Right cardiac atrium (tissue), 5 donors: Measurements from ENCODE around the gene KIAA0753. TPM values are rescaled to one million over a fixed set of nuclear protein-coding genes. Genes with fewer than 3 reads are reported as not detected.

Source experiments
- ATAC-seq, 2 donors: fragments of 200-7000 bp; cut with Tn5 transposase; one replicate each; pipeline versions ENCODE4 v1.8.0 to v1.9.1; 2020; ENCODE audit warnings: moderate library complexity in 2 of 2, mild to moderate bottlenecking in 1 of 2
- DNase-seq, 3 donors: peaks; one replicate each; pipeline ENCODE4 v3.0.0-alpha.2; 2020
- H3K27ac ChIP-seq: one replicate; pipeline ENCODE4 v1.5.1; 2013; ENCODE audit warnings: mild to moderate bottlenecking, low read length, control low read depth, moderate library complexity
- H3K27me3 ChIP-seq: one replicate; pipeline ENCODE4 v1.6.1; 2013; ENCODE audit not compliant: control insufficient read depth, insufficient read depth
- H3K4me1 ChIP-seq: one replicate; pipeline ENCODE4 v1.6.1; 2013; ENCODE audit warnings: low read length; ENCODE audit not compliant: control insufficient read depth, insufficient read depth
- H3K4me3 ChIP-seq: one replicate; pipeline ENCODE4 v1.5.1; 2013; ENCODE audit warnings: low read length, control low read depth
- H3K9me3 ChIP-seq: one replicate; pipeline ENCODE4 v1.6.1; 2013; ENCODE audit warnings: low read length; ENCODE audit not compliant: control insufficient read depth
- WGBS: extraction: QIAGEN DNeasy Blood & Tissue Kit; methylation state at CpG from one replicate; pipeline ENCODE4 v1.1.7; 2013; 5-methylcytosine and 5-hydroxymethylcytosine counted together
- intact Hi-C, 4 donors: fragments of 100-400 bp; cut with DNase I; formaldehyde crosslinking; loops; one replicate each; pipeline versions ENCODE4 v1.11.0 to v1.14.0; 2022 to 2023
- polyA plus RNA-seq: library from polyadenylated mRNA; stranded (reverse); fragments of 200-250 nt; gene quantifications from one replicate; pipeline ENCODE4 v1.2.3, GENCODE V29; 2013
- total RNA-seq, 4 donors: library from RNA; stranded (reverse); fragmentation: NEBNext Ultra II Directional; extraction: Animal tissue kit (Norgen Biotek cat#: 25700); gene quantifications; one replicate each; pipeline ENCODE4 v1.2.1, GENCODE V29; 2021
- donor health status: healthy with polysubstance abuse.
- donor health status: DM: no; HTN: yes; CAD: no.
- donor health status: DM: no; HTN: no; CAD: no.
- donor health status: DM: no; HTN: yes; CAD: no; lungs with severe emphysema.
- donor health status: DM: yes; HTN: yes; CAD: no.

The KIAA0753 gene
- total and polyA plus RNA-seq, 5 donors = 2.9 to 9.0 (median 6.3) TPM

GRCh38 chr17:6626616-6627015 is 13.9 kb downstream of the KIAA0753 start:
- intact Hi-C loops = no loop called here
- H3K4me3 ChIP-seq = no peak overlapping the region
- no peaks in the 10 kb centered on the region for H3K27me3 ChIP-seq
- 87% methylated on average over 6 of the region's 6 CpGs for WGBS
- H3K4me1 ChIP-seq = no peaks in the 10 kb centered on the region
- H3K9me3 ChIP-seq = no peaks in the 10 kb centered on the region
- ATAC-seq = no peak
- H3K27ac ChIP-seq = no peak overlapping the region
- no peak for DNase-seq

DNA sequence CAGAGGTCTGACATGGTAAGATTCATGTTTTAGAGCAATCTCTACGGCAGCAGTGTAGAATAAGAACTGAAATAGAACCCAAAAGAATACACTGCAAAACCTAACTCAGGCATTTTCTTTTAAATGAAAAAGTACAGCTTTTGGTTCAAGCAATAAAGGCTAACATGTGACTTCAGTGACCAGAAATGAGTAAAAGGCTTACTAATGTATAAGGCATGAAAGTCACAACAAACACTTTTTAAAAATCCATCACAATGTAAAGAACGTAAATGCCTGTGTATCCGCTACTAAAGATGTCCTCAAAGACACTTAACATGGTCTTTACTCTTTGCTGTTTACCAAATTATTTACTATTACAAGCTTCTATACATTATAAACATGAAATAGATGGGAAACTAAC is 16.6 kb downstream of the KIAA0753 start:
- H3K4me3 ChIP-seq = no peak overlapping the region
- DNase-seq = no peak
- no peak for ATAC-seq
- no peaks in the 10 kb centered on the region for H3K4me1 ChIP-seq
- H3K9me3 ChIP-seq = no peaks in the 10 kb centered on the region
- no peak overlapping the region for H3K27ac ChIP-seq
- 95% methylated on average over 3 of the region's 3 CpGs for WGBS
- H3K27me3 ChIP-seq = no peaks in the 10 kb centered on the region
- intact Hi-C loops = no loop called here

DNA sequence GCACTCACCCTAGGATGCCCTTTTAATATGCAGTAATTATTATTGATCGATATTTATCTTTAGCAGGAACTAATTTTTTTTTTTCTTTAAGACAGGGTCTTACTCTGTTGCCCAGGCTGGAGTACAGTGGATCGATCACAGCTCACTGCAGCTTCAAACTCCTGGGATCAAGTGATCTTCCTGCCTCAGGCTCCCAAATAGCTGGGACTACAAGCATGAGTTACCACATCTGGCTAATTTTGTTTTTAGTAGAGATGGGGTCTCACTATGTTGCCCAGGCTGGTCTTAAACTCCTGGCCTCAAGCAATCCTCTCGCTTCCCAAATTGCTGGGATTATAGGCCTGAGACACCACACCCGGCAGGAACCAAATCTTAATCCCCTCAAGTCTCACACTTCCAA is 29.3 kb downstream of the KIAA0753 start:
- Histone ChIP-seq H3K9me3 (no peaks in the 10 kb centered on the region), H3K4me3 (no peak overlapping the region), H3K27me3 (no peaks in the 10 kb centered on the region), H3K27ac (no peak overlapping the region), H3K4me1 (no peaks in the 10 kb centered on the region)
- DNase-seq (no peak), ATAC-seq (no peak)
- intact Hi-C loops = no loop called here
- 97% methylated on average over 4 of the region's 4 CpGs for WGBS

GRCh38 chr17:6610011-6610410 is 30.5 kb downstream of the KIAA0753 start:
- intact Hi-C loops = no loop called here
- 97% methylated on average over 5 of the region's 5 CpGs for WGBS
- Histone ChIP-seq H3K27me3 (no peaks in the 10 kb centered on the region), H3K4me3 (no peak overlapping the region), H3K4me1 (no peaks in the 10 kb centered on the region), H3K27ac (no peak overlapping the region), H3K9me3 (no peaks in the 10 kb centered on the region)
- DNase-seq (no peak), ATAC-seq (no peak)

DNA sequence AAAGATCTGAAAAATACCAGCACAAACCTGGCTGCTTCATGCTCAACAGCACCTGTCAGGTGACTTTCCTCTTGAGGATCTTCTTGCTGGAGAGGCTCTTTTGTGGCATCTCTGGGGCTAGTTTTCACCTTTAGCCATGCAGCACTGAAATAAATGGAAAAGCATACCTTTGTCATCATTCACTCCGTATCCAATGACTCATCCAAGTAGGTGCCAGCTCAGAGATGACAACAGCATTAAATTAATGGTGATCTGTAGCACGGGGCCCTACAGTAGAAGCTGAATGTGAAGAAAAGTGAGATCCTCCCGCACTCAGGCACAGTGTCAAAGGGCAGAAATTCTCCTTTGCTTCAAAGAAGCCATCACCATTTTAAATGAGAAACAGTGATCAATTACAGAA is 32.2 kb downstream of the KIAA0753 start:
- whole genome bisulfite sequencing = 88% methylated on average over 3 of the region's 3 CpGs
- no peak for ATAC-seq
- intact Hi-C loops = no loop called here

DNA sequence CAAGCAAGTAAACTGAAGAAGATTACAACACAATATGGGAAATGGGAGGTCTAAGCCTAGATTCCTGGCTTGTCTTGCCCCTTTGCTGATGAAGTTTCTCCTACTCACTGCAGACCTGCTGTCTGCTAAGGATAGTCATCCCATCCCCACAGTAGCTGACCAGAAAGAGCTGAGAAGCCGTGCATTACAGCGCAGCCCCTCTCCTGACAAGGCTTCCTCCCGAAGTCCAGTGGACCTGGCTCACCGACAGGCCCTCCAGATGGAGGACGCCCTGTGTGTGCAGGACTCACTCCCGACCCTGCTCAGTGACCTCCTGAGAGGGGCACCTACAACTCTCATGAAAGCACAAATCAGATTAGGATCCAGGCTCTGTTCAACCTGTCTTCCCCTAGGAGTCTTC is 35.4 kb downstream of the KIAA0753 start:
- no peaks in the 10 kb centered on the region for H3K9me3 ChIP-seq
- no peak for ATAC-seq
- no peaks in the 10 kb centered on the region for H3K27me3 ChIP-seq
- intact Hi-C loops = no loop called here
- 94% methylated on average over 6 of the region's 6 CpGs for WGBS
- no peak for DNase-seq
- H3K4me1 ChIP-seq = no peaks in the 10 kb centered on the region
- no peak overlapping the region for H3K27ac ChIP-seq
- no peak overlapping the region for H3K4me3 ChIP-seq

More for the DNA sequence above, 32.2 kb downstream of the KIAA0753 start:
- Histone ChIP-seq H3K4me3 (no peak overlapping the region), H3K4me1 (no peaks in the 10 kb centered on the region), H3K9me3 (no peaks in the 10 kb centered on the region), H3K27ac (no peak overlapping the region), H3K27me3 (no peaks in the 10 kb centered on the region)
- no peak for DNase-seq

DNA sequence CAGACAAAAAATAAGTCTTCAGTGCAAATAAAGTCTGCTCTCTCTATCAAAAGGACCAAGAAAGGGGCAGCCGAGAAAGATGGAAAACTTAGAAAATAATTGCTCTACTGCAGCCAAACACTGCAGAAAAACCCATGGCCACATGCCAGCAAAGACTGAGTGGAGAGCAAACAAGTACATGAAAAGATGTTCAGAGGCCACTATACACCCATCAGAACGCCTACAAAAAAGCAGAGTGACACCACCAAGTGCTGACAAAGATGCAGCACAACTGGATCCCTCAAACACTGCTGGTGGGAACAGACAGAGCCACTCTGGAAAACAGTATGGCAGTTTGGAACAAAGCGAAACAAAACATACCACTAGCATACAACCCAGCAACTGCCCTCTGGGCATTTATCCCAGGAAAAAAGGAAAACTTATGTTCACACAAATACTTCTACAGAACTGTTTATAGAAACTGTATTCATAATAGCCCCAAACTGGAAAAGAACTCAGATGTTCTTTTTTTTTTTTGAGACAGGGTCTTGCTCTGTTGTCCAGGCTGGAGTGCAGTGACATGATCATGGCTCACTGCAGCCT is 36.7 kb downstream of the KIAA0753 start:
- intact Hi-C loops = loop anchor here in 1 of 4 donors (2.0 kb wide), 1 partner anchor 69 kb away; no protein-coding TSS in a partner anchor
- WGBS = 62% methylated on average over 3 of the region's 3 CpGs
- Histone ChIP-seq H3K4me3 (no peak overlapping the region), H3K27me3 (no peaks in the 10 kb centered on the region), H3K9me3 (no peaks in the 10 kb centered on the region), H3K27ac (no peak overlapping the region), H3K4me1 (no peaks in the 10 kb centered on the region)
- ATAC-seq (no peak), DNase-seq (peak in 2 of 3 donors; percentile 20 to 66)

DNA sequence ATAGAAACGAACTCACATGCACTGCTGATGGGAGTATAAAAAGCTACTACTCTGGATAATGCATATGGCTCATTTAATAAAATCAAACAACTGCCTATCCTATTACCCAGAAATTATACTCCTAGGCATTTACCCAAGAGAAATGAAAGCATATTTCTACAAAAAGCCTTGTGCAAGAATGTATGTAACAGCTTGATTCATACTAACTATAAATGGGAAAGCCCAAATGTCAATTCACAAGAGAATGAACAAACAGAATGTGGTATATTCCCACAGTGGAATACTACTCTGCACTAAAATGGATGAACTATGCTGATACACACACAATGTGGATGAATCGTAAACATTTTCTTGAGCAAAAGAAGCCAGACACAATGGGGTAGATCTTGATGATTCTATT is 38.4 kb downstream of the KIAA0753 start:
- H3K9me3 ChIP-seq = no peaks in the 10 kb centered on the region
- no peak for DNase-seq
- H3K27me3 ChIP-seq = no peaks in the 10 kb centered on the region
- WGBS = 92% methylated on average over 2 of the region's 2 CpGs
- H3K4me3 ChIP-seq = no peak overlapping the region
- no peaks in the 10 kb centered on the region for H3K4me1 ChIP-seq
- H3K27ac ChIP-seq = no peak overlapping the region
- intact Hi-C loops = loop anchor here in 1 of 4 donors (2.0 kb wide), 1 partner anchor 67 kb away; no protein-coding TSS in a partner anchor
- no peak for ATAC-seq

- H3K27me3 ChIP-seq = no peaks in the 10 kb centered on the region
- intact Hi-C loops = no loop called here
- no peaks in the 10 kb centered on the region for H3K4me1 ChIP-seq
- no peaks in the 10 kb centered on the region for H3K9me3 ChIP-seq
- H3K27ac ChIP-seq = no peak overlapping the region
- H3K4me3 ChIP-seq = no peak overlapping the region
- no peak for DNase-seq
- ATAC-seq = peak; percentile 60 to 84
Measured at GRCh38 chr17:6599364-6599763, 41.1 kb downstream of the KIAA0753 start.

- H3K27me3 ChIP-seq = no peaks in the 10 kb centered on the region
- H3K4me1 ChIP-seq = no peaks in the 10 kb centered on the region
- H3K4me3 ChIP-seq = no peak overlapping the region
- 89% methylated on average over 1 of the region's 1 CpG for WGBS
- no peak for ATAC-seq
- no peak overlapping the region for H3K27ac ChIP-seq
- no peak for DNase-seq
- H3K9me3 ChIP-seq = no peaks in the 10 kb centered on the region
- intact Hi-C loops = no loop called here
Measured at GRCh38 chr17:6597727-6598126, 42.8 kb downstream of the KIAA0753 start.

DNA sequence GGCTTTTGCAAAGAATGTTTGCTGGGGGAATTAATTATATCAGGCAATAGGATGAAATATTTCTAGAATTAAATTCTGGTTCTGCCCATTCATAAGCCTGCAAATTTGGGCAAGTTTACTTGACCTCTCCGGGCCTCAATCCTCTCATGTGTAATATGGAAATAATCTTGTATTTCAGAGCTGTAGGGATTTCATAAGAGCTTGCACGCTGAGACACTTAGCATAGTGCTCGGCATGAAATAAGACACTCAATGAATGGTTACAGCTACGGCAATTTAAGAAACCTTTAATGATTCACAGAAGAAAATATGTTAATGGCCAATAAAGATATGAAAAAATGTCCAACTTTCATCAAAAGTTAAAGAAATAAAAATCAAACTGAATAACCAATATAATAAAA is 43.6 kb downstream of the KIAA0753 start:
- no peaks in the 10 kb centered on the region for H3K27me3 ChIP-seq
- H3K4me1 ChIP-seq = no peaks in the 10 kb centered on the region
- H3K4me3 ChIP-seq = no peak overlapping the region
- intact Hi-C loops = no loop called here
- 96% methylated on average over 4 of the region's 4 CpGs for WGBS
- no peak for ATAC-seq
- H3K9me3 ChIP-seq = no peaks in the 10 kb centered on the region
- DNase-seq = no peak
- no peak overlapping the region for H3K27ac ChIP-seq

DNA sequence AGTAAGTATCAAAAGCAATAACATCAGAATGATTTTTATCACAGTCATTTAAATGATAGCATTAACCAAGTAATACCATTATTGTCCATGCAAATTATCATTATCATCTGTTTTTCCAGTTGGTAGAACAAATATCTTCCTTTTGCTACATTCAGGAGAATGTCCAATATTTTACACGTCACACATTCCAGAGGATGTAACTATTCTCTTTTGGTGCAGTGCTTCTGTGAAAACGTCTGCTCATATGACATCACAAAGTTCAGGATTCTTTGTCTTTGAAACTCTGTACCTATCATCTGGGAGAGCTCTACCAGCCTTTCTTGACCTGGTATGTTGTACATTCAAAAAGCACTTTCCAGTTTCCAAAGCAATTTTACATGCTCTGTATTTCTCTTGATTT is 44.0 kb downstream of the KIAA0753 start:
- ATAC-seq (no peak), DNase-seq (no peak)
- Histone ChIP-seq H3K27ac (no peak overlapping the region), H3K9me3 (no peaks in the 10 kb centered on the region), H3K4me3 (no peak overlapping the region), H3K4me1 (no peaks in the 10 kb centered on the region), H3K27me3 (no peaks in the 10 kb centered on the region)
- WGBS = 76% methylated on average over 2 of the region's 2 CpGs
- intact Hi-C loops = no loop called here
